NB4 (cell line): ENCODE data around the gene PCNX2.
"Not testable (repeated sequence)": the region's sequence is repeated elsewhere in the genome, so short reads cannot be mapped to it uniquely, and the experiment has no call there.

Experiments used
- DNase-seq: peaks from one replicate; pipeline ENCODE4 v3.0.0; 2010; ENCODE audit warnings: low read depth
- H3K4me3 ChIP-seq: one replicate; pipeline ENCODE4 v1.5.1; 2011; ENCODE audit warnings: mild to moderate bottlenecking, low read depth, low read length, moderate library complexity
- MAX ChIP-seq: IDR thresholded peaks from 2 replicates; pipeline ENCODE4 v1.6.1; 2011; ENCODE audit warnings: low read depth, low read length
- MYC ChIP-seq: IDR thresholded peaks from 2 replicates; pipeline ENCODE4 v1.6.1; 2011; ENCODE audit warnings: low read depth, low read length
- POLR2A ChIP-seq: IDR thresholded peaks from 2 replicates; pipeline ENCODE4 v1.6.1; 2011; ENCODE audit warnings: mild to moderate bottlenecking; ENCODE audit not compliant: insufficient read length; ENCODE audit errors: extremely low read depth
- TF ChIP-seq, protein P1 (sequence below): IDR thresholded peaks from one replicate; pipeline ENCODE4 v1.5.1; 2012; ENCODE audit warnings: low read depth, low read length

Gene PCNX2

DNA sequence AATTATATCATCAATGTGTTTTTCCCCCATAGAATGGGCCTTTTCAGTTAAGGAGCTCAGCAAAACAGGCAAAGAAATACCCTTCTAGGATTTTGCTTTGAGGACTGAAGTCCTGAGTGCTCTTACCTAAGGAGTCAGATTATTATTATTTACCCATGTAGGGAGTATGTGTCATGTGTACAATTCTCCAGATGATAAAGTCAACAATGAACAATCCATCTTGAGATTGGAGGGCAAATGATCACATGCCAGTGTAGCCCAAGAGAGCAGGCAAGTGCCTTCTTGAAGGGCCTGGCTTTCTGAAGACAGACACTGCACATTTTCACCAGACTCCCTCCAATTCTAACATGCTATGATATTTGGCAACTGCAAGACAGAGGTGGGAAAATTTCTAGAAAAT, 159.7 kb downstream of the PCNX2 start:
- H3K4me3 ChIP-seq, result no peak overlapping the region
- TF ChIP-seq MYC (no peak), MAX (no peak), POLR2A (no peak)
- TF ChIP-seq, protein P1, sequence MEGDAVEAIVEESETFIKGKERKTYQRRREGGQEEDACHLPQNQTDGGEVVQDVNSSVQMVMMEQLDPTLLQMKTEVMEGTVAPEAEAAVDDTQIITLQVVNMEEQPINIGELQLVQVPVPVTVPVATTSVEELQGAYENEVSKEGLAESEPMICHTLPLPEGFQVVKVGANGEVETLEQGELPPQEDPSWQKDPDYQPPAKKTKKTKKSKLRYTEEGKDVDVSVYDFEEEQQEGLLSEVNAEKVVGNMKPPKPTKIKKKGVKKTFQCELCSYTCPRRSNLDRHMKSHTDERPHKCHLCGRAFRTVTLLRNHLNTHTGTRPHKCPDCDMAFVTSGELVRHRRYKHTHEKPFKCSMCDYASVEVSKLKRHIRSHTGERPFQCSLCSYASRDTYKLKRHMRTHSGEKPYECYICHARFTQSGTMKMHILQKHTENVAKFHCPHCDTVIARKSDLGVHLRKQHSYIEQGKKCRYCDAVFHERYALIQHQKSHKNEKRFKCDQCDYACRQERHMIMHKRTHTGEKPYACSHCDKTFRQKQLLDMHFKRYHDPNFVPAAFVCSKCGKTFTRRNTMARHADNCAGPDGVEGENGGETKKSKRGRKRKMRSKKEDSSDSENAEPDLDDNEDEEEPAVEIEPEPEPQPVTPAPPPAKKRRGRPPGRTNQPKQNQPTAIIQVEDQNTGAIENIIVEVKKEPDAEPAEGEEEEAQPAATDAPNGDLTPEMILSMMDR, result no peak
- DNase-seq, result no peak

- no peak for DNase-seq
- TF ChIP-seq MYC (no peak), POLR2A (no peak), MAX (no peak)
- TF ChIP-seq, protein P1, result no peak
- H3K4me3 ChIP-seq, result no peak overlapping the region
Measured at GRCh38 chr1:233132445-233132844, 163.1 kb downstream of the PCNX2 start.

- DNase-seq, H3K4me3 ChIP-seq: not testable (repeated sequence)
Measured at GRCh38 chr1:233129031-233129430, 166.5 kb downstream of the PCNX2 start.

DNA sequence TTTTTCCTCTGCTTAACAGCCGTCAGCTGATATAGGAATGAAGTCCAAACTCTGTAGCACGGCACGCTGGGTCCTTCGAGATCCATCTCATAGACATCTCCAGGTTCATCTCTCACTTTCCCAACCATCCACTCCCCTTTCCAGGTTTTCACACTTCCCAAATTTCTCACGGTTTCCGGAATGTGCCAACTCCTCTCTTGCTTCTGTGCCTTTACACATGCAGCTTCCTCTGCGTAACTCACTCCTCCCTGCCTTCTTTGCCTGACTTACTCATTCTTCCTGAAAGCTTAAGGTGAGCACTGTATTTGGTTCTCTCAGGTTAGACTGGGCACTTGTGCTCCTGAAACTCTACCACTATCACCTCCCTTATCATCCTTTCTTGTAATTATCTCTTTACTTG, 168.4 kb downstream of the PCNX2 start:
- TF ChIP-seq, protein P1, result no peak
- TF ChIP-seq POLR2A (no peak), MAX (no peak), MYC (no peak)
- no peak for DNase-seq
- H3K4me3 ChIP-seq, result no peak overlapping the region

GRCh38 chr1:233122779-233123178, 172.7 kb downstream of the PCNX2 start:
- TF ChIP-seq MYC, result no peak
- TF ChIP-seq MAX, result no peak
- TF ChIP-seq, protein P1, result no peak
- no peak for TF ChIP-seq POLR2A
- DNase-seq, result no peak
- H3K4me3 ChIP-seq, result no peak overlapping the region

- no peak for TF ChIP-seq POLR2A
- TF ChIP-seq MYC, result no peak
- TF ChIP-seq MAX, result no peak
- TF ChIP-seq, protein P1, result no peak
- no peak overlapping the region for H3K4me3 ChIP-seq
- DNase-seq, result no peak
Measured at GRCh38 chr1:233121947-233122559, 173.5 kb downstream of the PCNX2 start.
